GM18502 (cell line): ENCODE measurements around the gene CYB5R2.

Source experiments
- ATAC-seq: cut with Tn5 transposase; IDR thresholded peaks from one replicate; pipeline ENCODE4 v1.9.1; 2021; ENCODE audit warnings: mild to moderate bottlenecking; ENCODE audit not compliant: unreplicated experiment, poor library complexity

Gene CYB5R2

GRCh38 chr11:7672960-7673723, at the start of gene CYB5R2:
CYB5R2 (minus strand) TSS chr11:7673500; CDS start chr11:7672825, 675 bp downstream.
- peak; percentile 34 for ATAC-seq

- no peak for ATAC-seq
Measured at GRCh38 chr11:7714786-7715185, 41.5 kb upstream of the CYB5R2 start.

GRCh38 chr11:7706377-7706776, 33.1 kb upstream of the CYB5R2 start, which contains the start of gene OVCH2:
OVCH2 (minus strand) TSS chr11:7706477; CDS start chr11:7706394, 83 bp downstream.
- no peak for ATAC-seq

- ATAC-seq = no peak
Measured at GRCh38 chr11:7703740-7704139, 30.4 kb upstream of the CYB5R2 start.

GRCh38 chr11:7696424-7696823, 23.1 kb upstream of the CYB5R2 start:
- ATAC-seq = no peak

- peak; percentile 7 for ATAC-seq
Measured at GRCh38 chr11:7694235-7694634, 20.9 kb upstream of the CYB5R2 start.

- ATAC-seq = no peak
Measured at GRCh38 chr11:7692426-7692825, 19.1 kb upstream of the CYB5R2 start.

GRCh38 chr11:7691759-7692350, 18.6 kb upstream of the CYB5R2 start:
- ATAC-seq = no peak

GRCh38 chr11:7690648-7691047, 17.3 kb upstream of the CYB5R2 start:
- ATAC-seq = no peak

- ATAC-seq = no peak
Measured at GRCh38 chr11:7689239-7689638, 15.9 kb upstream of the CYB5R2 start.

- peak; percentile 64 for ATAC-seq
Measured at GRCh38 chr11:7688238-7688826, 15.0 kb upstream of the CYB5R2 start.

- no peak for ATAC-seq
Measured at GRCh38 chr11:7687386-7687785, 14.1 kb upstream of the CYB5R2 start.

GRCh38 chr11:7686761-7687160, 13.5 kb upstream of the CYB5R2 start:
- ATAC-seq = no peak

- no peak for ATAC-seq
Measured at GRCh38 chr11:7683571-7683970, 10.3 kb upstream of the CYB5R2 start.

- ATAC-seq = no peak
Measured at GRCh38 chr11:7677796-7678201, 4.5 kb upstream of the CYB5R2 start.

- no peak for ATAC-seq
Measured at GRCh38 chr11:7677071-7677470, 3.8 kb upstream of the CYB5R2 start.

- no peak for ATAC-seq
Measured at GRCh38 chr11:7675631-7676030, 2.3 kb upstream of the CYB5R2 start.

- peak; percentile 37 for ATAC-seq
Measured at GRCh38 chr11:7673724-7674434, 579 bp upstream of the CYB5R2 start.

- ATAC-seq = peak; percentile 1
Measured at GRCh38 chr11:7672276-7672959, 882 bp downstream of the CYB5R2 start.
